ENCODE results near the gene FBXO21.

DNA sequence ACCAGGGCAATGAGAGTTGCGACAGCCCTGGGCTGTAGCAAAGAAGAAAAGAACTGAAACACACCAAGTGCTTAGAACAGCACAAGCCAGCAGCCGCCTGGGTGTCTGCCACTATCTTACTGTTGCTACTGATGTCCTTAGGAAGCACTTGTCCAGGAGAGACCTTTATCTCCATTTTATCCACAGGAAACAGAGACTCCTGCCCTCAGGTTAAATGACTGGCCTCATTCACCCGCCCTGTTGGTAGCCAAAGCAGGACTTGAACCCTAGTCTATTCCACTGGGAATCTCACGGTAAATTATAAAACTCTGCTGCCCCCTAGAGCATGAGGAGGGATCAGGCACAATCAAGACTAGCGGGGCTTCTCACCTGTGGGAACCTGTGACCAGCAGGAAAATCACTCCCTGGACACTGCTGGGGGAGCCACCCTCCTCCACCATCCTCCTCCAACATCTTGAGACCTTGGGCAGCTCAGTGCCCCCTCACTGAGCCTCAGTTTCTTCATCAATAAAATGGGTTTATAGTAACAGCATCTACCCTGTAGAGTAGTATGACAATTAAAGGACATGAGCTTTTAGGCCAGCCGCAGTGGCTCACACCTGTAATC is 70.6 kb downstream of the FBXO21 start:
- TF ChIP-seq, protein P1, sequence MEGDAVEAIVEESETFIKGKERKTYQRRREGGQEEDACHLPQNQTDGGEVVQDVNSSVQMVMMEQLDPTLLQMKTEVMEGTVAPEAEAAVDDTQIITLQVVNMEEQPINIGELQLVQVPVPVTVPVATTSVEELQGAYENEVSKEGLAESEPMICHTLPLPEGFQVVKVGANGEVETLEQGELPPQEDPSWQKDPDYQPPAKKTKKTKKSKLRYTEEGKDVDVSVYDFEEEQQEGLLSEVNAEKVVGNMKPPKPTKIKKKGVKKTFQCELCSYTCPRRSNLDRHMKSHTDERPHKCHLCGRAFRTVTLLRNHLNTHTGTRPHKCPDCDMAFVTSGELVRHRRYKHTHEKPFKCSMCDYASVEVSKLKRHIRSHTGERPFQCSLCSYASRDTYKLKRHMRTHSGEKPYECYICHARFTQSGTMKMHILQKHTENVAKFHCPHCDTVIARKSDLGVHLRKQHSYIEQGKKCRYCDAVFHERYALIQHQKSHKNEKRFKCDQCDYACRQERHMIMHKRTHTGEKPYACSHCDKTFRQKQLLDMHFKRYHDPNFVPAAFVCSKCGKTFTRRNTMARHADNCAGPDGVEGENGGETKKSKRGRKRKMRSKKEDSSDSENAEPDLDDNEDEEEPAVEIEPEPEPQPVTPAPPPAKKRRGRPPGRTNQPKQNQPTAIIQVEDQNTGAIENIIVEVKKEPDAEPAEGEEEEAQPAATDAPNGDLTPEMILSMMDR (conservative IDR thresholded peaks at IDR 0.05; ENCODE audit: low read length): peak; percentile 97
- TF ChIP-seq EZH2phosphoT487 (IDR thresholded peaks at IDR 0.05; ENCODE audit: borderline replicate concordance): no peak

All from Loucy (cell line).